CD4-positive, alpha-beta T cell treated with Interleukin-2 at 100 ng/mL for 4 hours (primary cell): ENCODE results near the gene NPTXR.

ENCODE experiments used
- DNase-seq: peaks from one replicate; pipeline ENCODE4 v3.0.0-alpha.2; 2020; ENCODE audit warnings: low spot score

NPTXR gene

DNA sequence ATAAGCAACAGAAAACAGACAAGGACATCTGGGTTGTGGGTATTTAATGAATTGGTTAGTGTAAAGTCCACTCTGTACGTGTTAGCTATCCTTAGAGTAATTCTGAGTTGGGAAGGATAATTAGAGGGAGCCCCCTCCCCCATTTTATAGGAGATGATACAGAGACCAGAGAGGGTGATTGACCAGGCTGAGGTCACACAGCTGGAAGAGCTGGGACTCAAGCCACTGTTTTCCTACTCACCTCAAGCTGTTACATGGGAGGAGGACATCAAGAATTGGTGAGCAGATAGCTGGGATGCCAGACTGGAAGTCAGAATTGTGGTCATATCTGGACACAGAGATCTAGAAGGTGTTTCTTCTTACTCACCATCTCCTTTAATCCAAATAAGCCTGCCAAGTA lies 8.7 kb upstream of the NPTXR start:
- DNase-seq: no peak

DNA sequence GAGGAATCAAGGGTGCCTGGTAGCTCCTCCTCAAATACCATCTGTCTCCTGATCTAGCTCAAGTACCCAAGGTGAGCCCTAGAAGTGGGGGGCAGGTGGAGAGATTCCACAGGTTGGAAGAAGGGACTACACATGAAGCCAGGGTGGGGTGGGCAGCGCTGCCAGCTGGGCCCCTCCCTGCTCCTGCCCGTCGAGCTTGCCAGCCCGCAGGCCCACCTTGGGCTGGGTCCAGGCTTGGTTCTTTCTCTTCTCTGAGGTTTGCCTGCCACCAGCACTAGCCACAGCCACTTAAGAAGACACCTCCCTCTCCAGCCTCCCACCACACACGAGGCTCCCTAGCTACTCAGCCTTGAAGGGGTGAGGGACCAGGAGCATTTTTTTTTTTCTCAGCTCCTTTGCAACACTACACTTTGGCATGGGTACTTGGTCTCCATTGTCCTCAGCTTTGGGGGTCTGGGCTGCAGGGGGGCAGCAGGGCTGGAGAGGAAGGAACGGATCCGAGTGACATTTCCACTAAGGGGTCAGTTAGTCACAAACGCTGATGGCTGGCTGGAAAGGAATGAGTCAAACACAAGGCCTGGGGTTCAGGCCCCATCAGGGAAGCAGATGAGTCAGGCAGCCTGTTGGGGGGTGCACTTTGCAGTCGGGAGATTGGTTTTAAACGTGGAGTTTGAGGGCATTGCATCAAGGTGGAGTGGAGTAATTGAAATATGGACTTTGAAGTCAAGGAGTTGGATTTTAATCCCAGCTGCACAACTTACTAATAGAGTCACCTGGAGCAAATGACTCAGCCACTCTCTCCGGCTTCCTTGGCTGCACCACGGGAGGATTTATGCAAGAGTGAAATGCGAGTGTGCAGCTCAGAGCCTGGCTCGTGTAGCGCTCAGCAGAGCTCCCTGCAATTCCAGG lies 7.4 kb upstream of the NPTXR start:
- no peak for DNase-seq

DNA sequence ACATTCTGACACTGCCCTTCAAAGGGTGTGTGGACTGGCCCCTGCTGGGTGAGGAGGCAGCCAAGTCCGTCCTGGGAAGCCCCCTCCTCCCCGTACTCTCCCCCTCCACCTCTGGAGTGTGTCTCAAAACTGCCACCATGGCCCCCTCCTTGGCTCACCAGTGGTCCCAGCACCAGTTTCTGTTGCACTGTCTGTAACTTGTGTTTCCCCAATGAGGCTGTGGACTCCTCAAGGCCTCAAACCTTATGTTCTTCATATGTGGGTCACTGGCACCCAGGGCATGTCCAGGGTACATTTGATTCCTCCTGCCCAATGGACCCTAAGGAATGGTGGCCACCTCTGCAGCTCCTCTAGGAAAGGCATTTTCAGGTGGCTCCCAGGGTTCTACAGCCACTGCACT lies 6.6 kb upstream of the NPTXR start:
- no peak for DNase-seq

DNA sequence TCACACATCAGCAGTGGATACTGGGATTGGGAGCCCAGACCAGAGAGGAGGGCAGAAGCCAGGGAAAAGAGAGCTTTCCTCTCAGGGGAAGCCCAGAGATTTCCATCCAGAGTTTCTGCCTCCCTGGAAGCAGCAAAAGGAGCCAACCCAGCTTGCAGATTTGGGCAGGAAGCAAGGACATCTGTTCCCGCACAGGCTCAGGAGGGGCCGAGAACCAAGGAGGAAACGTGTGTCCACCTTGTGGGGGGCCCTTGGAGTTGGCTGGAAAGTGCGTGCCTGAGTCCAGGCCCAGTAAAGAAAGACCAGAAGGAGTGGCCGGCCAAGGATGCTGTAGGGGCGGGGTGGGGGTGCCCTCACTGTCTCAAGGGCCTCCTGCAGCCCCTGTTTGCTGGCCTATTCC lies 6.0 kb upstream of the NPTXR start:
- no peak for DNase-seq

DNA sequence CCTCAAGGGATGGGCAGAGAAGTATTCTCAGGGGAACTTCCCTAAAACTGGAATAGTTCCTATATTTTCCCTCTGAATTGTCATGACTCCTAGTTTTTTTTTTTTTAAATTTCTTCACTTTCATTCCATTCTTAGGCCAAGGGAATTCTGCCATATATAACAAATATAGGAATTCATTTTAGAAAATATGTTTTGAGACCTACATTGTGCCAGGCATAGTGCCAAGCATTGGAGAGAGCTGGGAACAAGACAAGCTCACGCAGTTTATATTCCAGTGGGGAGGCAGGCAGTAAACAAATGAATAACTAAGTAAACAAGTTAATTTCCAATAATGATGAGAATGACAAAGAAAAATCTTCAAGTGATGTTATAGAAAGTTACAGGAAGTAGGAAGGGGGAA lies 2.6 kb upstream of the NPTXR start:
- no peak for DNase-seq

DNA sequence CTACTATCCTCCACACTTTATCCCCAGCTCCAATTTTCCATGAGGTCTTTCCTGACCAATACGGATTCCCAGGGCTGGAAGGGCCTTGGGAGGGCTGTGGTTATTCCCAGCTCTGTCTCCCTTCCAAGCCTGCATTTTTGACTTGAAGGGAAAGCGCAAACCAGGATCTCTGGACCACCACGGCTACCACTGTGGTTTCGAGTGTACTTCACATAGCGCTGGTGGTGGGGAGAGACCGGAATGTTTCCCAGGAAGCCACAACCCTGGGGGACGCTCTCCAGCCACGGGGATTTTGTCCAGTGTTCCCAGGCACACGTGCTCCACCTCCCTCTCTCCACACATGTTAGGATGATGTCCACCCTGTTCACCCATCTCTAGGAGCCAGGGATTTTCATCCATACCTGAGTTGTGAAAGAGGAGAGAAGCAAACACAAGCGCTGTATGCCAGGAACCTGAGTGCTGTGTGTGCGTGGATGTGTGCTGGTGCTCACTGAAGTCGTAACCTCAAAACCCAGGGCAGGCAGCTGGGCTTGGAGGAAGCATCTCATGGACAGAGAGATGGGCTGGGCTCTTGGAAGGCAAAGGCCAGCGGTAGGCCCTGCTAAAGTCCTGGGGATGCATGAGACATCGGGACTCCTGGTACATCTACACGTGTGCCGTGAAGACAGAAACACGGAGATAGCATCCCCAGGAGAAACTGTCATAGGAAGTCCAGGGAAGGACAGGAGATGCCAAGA lies 1.3 kb upstream of the NPTXR start:
- DNase-seq: no peak

DNA sequence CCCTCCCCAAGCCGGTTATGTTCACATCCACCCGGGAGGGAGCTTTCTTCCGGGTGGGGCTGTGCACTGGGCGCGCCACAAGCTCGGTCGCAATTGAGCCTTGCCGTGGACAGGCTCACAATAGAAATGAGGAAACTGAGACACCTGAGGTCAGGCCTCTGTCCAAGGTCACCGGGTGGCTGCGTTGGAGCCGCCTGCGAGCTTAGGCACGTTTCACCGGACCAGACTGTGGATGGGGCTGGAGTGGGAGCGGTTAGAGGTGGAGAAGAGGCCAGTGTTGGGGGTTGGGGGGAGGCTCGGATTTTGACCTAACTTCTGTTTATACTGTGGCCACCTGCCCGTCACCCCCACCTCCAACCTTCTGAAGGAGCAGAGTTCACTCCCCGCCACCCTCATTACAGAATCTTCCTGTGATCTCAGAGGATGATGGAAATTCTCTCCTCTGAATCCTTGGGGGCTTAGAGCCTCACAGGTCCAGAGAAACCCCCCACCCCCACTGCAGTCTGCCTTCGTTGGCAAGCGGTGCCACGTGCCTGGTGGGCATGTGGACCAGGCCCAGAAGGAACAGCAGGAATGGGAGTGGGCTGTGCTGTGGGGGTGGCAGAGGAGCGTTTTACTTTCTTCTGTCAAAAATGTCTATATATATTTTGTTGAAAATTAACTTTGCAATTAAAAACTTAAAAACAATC lies 631 bp upstream of the NPTXR start:
- DNase-seq: no peak

DNA sequence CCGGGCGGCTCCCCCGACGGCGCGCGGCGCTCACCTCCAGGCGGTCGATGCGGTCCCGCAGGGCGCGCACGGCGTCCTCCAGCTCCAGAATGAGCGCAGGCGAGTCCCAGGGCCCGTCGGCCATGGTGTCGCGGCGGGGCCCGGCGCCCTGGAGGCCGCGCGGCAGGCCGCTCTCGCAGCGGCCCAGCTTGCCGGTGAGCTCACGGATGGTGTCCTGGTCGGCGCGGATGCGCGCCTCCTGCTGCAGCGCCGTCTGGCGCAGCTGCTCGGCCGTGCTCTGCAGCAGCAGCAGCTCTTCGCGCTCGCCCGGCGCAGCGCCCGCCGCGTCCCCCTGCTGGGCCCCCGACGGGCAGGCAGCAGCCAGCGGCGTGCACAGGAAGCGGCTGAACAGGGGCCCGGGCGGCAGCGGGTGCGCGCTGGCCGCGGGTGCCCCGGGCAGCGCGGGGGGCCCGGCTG lies 599 bp downstream of the NPTXR start:
- DNase-seq: peak; percentile 50

DNA sequence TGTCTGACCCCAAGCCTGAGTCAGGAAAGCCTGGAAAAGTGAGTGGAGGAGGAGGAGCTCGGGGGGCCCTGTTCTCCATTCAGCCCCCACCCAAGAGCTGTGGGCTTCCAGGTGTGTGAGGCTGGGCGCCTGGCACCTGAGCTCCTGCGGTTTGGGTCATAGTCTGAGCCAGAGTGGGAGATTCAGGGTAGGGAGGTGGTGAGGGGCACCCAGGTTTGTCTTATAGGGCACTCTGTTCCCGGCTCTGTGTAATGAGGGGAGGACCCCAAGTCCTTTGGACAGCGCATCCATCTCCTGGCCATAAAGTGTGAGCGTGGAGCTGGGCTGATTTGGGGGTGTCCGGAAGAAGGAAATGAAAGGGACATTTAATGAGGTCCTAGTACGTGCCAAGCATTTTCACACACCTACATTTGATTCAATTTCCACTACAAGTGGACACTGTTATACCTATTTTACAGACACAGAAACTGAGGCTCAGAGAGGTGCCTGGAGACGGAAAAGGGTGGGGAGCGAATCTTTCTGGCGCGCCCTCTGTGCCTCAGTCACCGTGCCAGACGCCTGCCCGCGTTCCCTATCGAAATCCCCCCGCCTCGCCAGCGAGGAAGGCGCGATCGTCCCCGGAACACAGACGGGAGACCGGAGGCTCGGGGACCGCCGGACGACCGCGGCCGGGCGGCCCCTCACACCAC lies 1.2 kb downstream of the NPTXR start:
- DNase-seq: no peak

DNA sequence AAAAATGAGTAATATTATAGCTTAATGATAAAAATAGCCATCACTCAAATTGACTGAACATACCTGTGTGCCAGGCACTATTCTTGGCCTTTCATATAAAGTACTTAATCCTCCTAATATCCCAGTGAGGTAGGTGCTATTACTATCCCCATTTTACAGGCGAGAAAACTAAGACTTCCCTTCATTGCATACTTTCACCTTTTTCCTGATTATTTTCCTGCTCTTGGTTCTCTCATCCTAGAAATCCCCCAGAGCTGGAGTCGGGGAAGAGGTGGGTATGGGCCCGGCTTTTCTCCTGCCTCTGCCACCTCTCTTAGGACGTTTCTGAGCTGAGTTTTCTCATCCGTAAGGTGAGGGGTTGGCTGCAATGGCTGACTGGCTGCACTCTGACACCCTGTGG lies 2.2 kb downstream of the NPTXR start:
- no peak for DNase-seq

DNA sequence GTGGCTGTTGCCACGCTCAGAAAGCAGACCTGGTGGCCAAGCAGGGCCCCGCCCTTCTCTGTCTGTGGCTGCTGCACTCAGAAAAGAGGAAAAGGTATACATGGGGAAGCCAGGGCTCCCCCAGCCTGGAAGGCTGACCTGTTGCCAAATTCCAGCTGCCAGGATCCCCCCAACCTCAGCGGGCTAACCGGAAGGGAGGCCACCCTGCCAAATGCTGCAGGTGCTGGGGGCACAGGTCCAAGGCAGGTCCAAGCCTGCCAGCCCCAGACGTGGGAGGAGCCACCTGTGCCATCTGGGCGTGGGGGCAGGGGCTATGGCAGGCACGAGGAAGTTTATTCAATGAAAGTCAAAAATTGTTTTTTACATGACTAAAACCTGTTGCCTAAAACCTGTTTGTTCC lies 2.6 kb downstream of the NPTXR start:
- no peak for DNase-seq

DNA sequence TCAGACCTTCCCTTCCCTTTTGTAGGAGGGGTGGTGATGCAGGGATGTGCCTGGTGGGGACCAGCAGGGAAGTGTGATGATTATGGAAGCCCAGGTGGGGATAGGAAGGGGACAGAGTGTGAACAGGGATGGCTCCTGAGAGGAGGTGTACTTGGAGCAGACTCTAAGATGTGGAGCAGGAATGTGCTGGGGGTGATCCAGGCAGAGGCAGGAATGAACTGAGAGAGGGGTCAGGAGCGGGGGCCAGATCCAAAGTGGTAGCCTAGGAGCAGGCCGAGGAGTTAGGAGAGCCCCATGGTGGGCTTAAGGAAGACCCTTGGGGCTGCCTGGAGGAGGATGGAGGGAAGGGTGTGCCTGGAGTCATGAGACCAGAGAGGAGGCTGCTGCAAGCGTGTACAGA lies 3.7 kb downstream of the NPTXR start:
- no peak for DNase-seq

DNA sequence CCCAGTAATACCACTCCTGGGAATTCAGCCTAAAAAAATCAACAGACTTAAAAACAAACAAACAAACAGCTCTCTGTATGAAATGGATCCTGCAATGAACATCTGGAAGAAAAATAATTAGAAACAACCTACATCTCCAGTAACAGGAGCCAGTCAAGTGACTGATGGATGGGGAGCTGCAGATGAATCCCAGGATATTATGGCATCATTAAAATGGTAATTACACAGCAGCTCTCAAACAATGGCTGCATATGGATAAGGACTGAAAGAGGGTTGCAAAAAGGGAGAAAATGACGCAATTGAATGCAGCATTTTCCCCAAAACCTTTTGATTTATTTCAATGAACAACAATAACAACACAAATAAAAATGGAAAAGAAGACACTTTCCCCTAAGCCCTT lies 4.1 kb downstream of the NPTXR start:
- no peak for DNase-seq

DNA sequence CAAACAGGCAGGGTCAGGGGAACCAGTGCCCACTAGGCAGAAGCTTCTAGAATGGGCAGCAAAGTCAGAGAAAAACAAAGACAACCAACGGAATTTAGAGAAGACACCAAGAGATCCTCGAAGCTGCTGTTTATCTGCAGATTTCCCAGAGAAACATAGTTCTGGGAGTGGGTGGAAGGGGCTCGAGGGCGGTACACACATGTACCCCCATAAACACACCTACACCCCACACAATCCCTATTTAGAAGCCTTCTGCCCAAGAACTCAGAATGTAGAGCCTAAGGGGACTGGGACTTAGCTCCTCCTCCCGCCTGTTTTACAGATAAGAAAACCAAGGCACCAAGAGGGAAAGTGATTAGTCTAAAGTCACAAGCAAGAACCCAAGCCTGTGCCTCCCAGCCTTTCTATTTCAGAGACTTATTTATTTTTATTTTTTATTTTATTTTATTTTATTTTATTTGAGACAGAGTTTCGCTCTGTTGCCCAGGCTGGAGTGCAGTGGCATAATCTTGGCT lies 6.4 kb downstream of the NPTXR start:
- no peak for DNase-seq

DNA sequence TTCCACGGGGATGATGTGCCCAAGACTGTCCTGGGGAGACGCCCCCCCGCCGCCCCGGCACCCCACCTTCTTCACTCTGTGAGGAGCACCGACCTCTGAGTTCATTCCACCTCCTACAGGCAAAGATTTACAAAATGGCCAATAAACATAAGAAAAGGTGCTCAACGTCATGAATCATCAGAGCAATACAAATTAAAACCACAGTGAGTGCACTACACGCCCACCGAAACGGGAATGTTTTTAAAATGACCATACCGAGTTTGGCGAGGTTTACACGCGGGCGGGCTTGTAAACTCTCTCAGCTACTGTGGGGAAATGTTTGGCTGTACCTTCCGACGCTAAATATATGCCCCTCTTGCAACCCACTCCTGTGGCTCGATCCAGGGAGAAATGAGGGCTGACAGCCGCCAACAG lies 7.9 kb downstream of the NPTXR start:
- no peak for DNase-seq

DNA sequence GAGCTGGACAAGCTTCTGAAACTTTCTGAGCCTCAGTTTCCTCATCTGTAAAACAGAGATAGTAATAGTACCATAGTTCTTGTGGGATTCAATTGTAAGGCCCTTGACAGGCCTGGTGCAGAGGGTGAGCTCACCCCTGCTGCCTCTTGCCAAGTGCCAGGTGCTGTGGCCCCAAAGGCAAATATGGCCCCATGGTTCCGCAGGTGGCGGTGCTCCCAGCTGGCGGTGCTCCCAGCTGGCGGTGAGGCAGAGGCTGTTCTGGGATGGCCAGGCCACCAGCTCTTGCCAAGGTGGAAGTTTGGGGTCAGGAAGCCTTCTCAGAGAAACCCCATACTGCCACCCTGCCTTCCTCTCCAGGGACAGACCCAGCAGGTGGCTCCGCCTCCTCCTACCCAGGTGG lies 8.8 kb downstream of the NPTXR start:
- no peak for DNase-seq

DNA sequence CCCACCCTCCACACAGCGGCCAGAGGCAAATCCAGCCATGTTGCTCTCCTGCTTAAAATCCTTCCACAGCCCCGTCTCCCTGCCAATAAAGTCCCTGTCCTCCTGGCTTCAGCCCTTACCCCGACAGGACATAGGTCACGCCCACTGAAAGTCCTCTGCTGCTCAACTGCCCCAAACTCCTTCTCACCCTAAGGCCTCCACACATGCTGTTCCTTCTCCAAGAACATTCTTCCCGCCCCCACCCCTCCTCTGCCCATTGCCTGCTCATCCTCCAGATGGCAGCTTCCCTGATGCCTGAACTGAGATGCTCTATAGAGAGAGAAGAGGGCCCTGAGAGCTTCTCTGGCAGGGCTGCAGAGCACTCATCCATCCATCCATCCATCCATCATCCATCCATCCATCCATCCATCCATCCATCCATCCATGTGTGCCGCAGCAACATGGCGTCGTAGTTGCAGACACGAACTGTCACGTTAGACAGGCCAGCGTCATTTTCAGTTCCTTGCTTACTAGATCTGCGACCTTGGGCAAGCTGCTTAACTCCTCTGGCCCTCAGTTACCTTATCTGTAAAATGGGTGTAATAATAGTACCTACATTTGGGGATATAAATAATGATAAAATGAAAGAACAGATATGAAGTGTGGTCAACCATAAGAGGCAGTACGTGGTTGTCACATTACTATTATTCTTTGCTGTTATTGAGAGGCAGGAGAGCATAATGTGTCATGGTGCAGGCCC lies 9.4 kb downstream of the NPTXR start:
- no peak for DNase-seq

DNA sequence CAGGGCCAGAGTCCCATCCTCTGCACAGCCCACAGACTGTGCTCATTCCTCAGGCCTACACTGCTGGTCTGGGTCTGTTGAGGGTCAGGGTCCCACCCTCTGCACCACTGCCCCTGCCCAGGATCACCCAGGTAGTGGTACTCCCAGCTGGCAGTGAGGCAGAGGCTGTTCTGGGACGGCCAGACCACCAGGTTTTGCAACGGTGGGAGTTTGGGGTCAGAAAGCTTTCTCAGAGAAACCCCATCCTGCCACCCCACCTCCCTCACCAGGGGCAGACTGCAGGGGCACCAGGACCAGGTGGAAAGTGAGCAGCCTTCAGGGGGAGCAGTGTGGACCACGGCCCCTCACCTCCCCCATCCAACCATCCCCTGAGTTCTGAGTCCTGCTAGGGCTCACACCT lies 10.8 kb downstream of the NPTXR start:
- DNase-seq: no peak

DNA sequence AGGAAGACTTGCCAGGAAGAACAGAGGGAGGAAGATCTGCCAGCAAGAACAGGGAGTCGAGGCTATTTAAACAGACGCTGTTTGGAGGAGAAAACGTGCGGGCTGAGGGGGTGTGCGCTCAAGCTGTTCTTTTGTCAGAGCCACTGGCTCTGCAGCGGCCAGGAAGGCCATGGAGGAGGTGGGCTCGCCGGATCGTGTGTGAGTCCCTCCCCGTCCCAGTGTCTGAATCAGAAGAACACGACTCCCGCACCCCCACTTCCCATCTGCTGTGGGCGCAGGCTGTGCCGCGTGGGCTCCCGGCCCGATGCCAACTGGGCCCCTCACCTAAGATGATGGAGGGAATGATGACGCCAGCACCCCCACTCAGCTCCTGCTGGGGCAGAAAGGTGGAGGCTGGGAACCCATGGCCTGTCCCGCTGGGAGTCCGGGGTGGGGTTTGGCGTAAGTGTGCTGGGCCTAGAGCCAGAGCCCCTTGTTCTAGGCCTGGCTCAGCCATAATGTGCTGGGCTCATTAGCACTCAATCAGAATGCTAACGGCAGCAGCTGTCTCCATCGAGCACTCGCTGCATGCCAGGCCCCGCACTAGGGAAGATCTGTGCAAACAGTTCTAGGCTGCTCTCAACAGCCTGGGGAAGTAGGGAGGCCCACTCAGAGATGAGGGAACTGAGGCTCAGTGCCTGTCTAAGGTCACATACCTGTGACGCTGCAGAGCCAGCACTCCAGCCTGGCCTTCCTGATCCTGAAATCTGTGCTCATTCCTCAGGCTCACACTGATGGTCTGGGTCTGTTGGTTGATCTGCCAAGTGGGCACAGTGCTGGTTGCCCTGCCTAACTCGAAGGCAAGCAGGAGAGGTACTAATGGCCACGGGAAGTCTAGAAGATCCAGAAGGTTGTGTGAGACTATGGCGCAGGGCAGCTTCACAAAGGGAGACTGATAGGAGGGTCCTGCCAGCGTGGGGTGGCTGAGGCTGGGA lies 11.5 kb downstream of the NPTXR start:
- no peak for DNase-seq
